Measurements from ENCODE around the gene SPRYD3.

DNA sequence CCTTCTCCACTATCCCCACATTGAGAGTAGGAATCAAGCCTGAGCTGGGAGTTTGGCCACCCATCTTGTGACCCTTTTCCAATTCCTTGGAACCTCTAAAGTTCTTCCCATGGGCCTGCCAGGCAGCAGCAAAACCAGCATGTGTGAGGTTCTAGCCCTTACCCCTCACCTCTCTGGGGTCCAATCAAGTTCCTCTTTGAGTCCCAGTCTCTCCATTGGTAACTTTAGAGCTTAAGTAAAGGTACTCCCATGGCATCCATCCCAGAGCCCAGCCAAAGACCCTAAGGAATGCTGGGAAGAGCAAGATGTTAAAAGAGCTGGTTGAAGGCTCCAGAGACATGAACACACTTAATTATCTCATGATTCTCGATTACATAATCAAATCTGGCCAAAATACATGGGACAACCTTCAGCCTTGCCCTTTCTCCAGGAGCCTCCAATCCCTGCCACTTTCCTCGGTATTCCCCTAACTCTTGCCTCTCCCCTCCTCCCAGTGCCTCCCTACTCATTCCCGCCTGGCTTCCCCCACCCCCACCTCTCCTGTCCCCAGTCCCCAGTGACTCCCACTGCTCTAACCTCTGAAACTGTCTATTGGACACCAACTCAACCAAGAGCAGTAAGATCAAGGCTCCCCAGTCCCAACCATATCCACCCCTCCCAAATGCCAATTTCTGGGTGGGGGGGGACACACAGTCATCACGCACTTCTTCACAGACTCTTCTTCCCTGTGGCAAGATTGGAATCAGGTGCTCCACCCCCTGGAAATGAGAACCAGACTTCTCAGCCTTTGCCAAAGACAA is 34.1 kb downstream of the SPRYD3 start:
- TF ChIP-seq, protein P1, sequence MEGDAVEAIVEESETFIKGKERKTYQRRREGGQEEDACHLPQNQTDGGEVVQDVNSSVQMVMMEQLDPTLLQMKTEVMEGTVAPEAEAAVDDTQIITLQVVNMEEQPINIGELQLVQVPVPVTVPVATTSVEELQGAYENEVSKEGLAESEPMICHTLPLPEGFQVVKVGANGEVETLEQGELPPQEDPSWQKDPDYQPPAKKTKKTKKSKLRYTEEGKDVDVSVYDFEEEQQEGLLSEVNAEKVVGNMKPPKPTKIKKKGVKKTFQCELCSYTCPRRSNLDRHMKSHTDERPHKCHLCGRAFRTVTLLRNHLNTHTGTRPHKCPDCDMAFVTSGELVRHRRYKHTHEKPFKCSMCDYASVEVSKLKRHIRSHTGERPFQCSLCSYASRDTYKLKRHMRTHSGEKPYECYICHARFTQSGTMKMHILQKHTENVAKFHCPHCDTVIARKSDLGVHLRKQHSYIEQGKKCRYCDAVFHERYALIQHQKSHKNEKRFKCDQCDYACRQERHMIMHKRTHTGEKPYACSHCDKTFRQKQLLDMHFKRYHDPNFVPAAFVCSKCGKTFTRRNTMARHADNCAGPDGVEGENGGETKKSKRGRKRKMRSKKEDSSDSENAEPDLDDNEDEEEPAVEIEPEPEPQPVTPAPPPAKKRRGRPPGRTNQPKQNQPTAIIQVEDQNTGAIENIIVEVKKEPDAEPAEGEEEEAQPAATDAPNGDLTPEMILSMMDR (IDR thresholded peaks at IDR 0.05 in 8 of 11, conservative IDR thresholded peaks at IDR 0.05 in 3 of 11): no peak
- TF ChIP-seq POLR2A (IDR thresholded peaks at IDR 0.05): no peak
- TF ChIP-seq POLR2AphosphoS5 (IDR thresholded peaks at IDR 0.05): no peak
